Cardiac septum (tissue), 1 donor: ENCODE data around the gene SPIN1. TPM values are rescaled to one million over a fixed set of nuclear protein-coding genes. Genes with fewer than 3 reads are reported as not detected.
A peak's percentile ranks its signal among the peaks of the same experiment; 100 is the strongest.

Experiments
- DNase-seq: peaks from one replicate; pipeline ENCODE4 v3.0.0-alpha.2; 2020; ENCODE audit warnings: low spot score
- intact Hi-C: fragments of 100-400 bp; cut with DNase I; formaldehyde crosslinking; loops from one replicate; pipeline ENCODE4 v1.14.0; 2022
- total RNA-seq: library from RNA; stranded (reverse); fragmentation: NEBNext Ultra II Directional; extraction: Animal tissue kit (Norgen Biotek cat#: 25700); gene quantifications from one replicate; pipeline ENCODE4 v1.2.1, GENCODE V29; 2021
- donor health status: DM: no; HTN: no; CAD: no.

The SPIN1 gene
- total RNA-seq, 1 donor from 2014 or later = 49.2 TPM

- intact Hi-C loops = loop anchor here (5.0 kb wide), 1 partner anchor 215 kb away; no protein-coding TSS in a partner anchor
- no peak for DNase-seq
These were observed 1.1 kb upstream of the SPIN1 start for GRCh38 chr9:88387036-88387551.

GRCh38 chr9:88387552-88388202 is 567 bp upstream of the SPIN1 start:
- intact Hi-C loops = loop anchor here (2.0 to 5.0 kb wide), 2 partner anchors 129 to 215 kb away; no protein-coding TSS in a partner anchor
- peak; percentile 76 for DNase-seq

GRCh38 chr9:88388886-88389605 is 802 bp downstream of the SPIN1 start:
- intact Hi-C loops = loop anchor here (2.0 to 5.0 kb wide), 2 partner anchors 130 to 217 kb away; no protein-coding TSS in a partner anchor
- peak; percentile 78 for DNase-seq

- intact Hi-C loops = loop anchor here (5.0 kb wide), 1 partner anchor 187 kb away; no protein-coding TSS in a partner anchor
- no peak for DNase-seq
These were observed 2.2 kb downstream of the SPIN1 start for GRCh38 chr9:88390371-88390990.

- intact Hi-C loops = loop anchor here (5.0 kb wide), 1 partner anchor 186 kb away; no protein-coding TSS in a partner anchor
These were observed 3.0 kb downstream of the SPIN1 start for GRCh38 chr9:88391236-88391635.

GRCh38 chr9:88391921-88392320 is 3.7 kb downstream of the SPIN1 start:
- intact Hi-C loops = loop anchor here (5.0 kb wide), 1 partner anchor 185 kb away; no protein-coding TSS in a partner anchor
- DNase-seq = no peak

More at GRCh38 chr9:88391236-88391635, 3.0 kb downstream of the SPIN1 start:
- no peak for DNase-seq

GRCh38 chr9:88392549-88392948 is 4.3 kb downstream of the SPIN1 start:
- DNase-seq = no peak
- intact Hi-C loops = loop anchor here (5.0 kb wide), 1 partner anchor 185 kb away; no protein-coding TSS in a partner anchor

- intact Hi-C loops = no loop called here
- no peak for DNase-seq
These were observed 8.8 kb downstream of the SPIN1 start for GRCh38 chr9:88396836-88397577.

- DNase-seq = no peak
- intact Hi-C loops = no loop called here
These were observed 9.8 kb downstream of the SPIN1 start for GRCh38 chr9:88398016-88398415.

- intact Hi-C loops = no loop called here
- DNase-seq = no peak
These were observed 11.7 kb downstream of the SPIN1 start for GRCh38 chr9:88399966-88400365.

- intact Hi-C loops = no loop called here
- no peak for DNase-seq
These were observed 15.1 kb downstream of the SPIN1 start for GRCh38 chr9:88403340-88403739.

- intact Hi-C loops = no loop called here
- no peak for DNase-seq
These were observed 17.8 kb downstream of the SPIN1 start for GRCh38 chr9:88406051-88406450.

- intact Hi-C loops = no loop called here
- DNase-seq = no peak
These were observed 23.2 kb downstream of the SPIN1 start for GRCh38 chr9:88411471-88411870.

- DNase-seq = no peak
- intact Hi-C loops = no loop called here
These were observed 26.1 kb downstream of the SPIN1 start for GRCh38 chr9:88414298-88414697.

- intact Hi-C loops = no loop called here
- DNase-seq = no peak
These were observed 29.8 kb downstream of the SPIN1 start for GRCh38 chr9:88418025-88418424.

GRCh38 chr9:88418715-88419540 is 30.7 kb downstream of the SPIN1 start:
- DNase-seq = no peak
- intact Hi-C loops = no loop called here

- intact Hi-C loops = no loop called here
- DNase-seq = no peak
These were observed 32.0 kb downstream of the SPIN1 start for GRCh38 chr9:88420227-88420626.

- no peak for DNase-seq
- intact Hi-C loops = no loop called here
These were observed 33.1 kb downstream of the SPIN1 start for GRCh38 chr9:88421348-88421747.

- intact Hi-C loops = no loop called here
- DNase-seq = no peak
These were observed 37.3 kb downstream of the SPIN1 start for GRCh38 chr9:88425538-88425950.
